Prostate gland (tissue), 2 donors: ENCODE data around the gene ACTN4.

Source experiments
- POLR2A ChIP-seq: fragments of 450-650 bp; IDR thresholded peaks from one replicate; pipeline ENCODE4 v1.6.1; 2016; ENCODE audit warnings: antibody characterized with exemption, mild to moderate bottlenecking
- POLR2AphosphoS5 ChIP-seq: sonication (generic); formaldehyde crosslinking; IDR thresholded peaks from one replicate; pipeline ENCODE4 v1.6.1; 2017; ENCODE audit warnings: antibody characterized with exemption
- TF ChIP-seq, protein P1 (sequence below), 4 experiments: fragments of 200-600 bp in 2 of 4; fragments of 450-650 bp in 2 of 4; sonication (generic) in 2 of 4; IDR thresholded peaks; 1 replicate in 3 of 4; 2 replicates in 1 of 4; pipeline ENCODE4 v1.5.1; 2016 to 2019; ENCODE audit warnings: antibody characterized with exemption in 4 of 4, mild to moderate bottlenecking in 2 of 4, moderate library complexity in 2 of 4

DNA sequence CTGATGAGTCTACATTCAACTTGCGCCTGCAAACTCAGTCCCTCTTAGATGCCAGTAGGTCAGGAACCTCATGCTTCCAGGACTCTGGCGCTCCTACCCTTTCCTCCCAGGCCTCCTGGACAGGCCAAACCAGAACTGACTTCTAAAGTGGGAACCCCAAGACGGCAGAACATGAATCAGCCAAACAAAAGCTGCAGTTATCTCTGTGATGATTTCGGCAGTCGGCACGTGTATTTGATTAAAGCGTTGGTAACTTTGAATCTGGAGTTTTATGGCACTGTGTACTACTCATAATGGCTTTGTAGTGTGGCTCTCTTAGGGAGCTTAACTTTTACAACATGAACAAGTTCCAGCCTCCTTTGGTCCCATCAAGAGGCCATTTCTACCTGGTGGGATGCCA is 13.7 kb downstream of the ACTN4 start:
- TF ChIP-seq POLR2A, result no peak
- TF ChIP-seq POLR2AphosphoS5, result no peak
- TF ChIP-seq, protein P1, sequence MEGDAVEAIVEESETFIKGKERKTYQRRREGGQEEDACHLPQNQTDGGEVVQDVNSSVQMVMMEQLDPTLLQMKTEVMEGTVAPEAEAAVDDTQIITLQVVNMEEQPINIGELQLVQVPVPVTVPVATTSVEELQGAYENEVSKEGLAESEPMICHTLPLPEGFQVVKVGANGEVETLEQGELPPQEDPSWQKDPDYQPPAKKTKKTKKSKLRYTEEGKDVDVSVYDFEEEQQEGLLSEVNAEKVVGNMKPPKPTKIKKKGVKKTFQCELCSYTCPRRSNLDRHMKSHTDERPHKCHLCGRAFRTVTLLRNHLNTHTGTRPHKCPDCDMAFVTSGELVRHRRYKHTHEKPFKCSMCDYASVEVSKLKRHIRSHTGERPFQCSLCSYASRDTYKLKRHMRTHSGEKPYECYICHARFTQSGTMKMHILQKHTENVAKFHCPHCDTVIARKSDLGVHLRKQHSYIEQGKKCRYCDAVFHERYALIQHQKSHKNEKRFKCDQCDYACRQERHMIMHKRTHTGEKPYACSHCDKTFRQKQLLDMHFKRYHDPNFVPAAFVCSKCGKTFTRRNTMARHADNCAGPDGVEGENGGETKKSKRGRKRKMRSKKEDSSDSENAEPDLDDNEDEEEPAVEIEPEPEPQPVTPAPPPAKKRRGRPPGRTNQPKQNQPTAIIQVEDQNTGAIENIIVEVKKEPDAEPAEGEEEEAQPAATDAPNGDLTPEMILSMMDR (IDR thresholded peaks at IDR 0.05), result no peak
